KOPT-K1 (cell line): ENCODE measurements around the gene BAIAP2L2.
"Not testable (repeated sequence)": the region's sequence is repeated elsewhere in the genome, so short reads cannot be mapped to it uniquely, and the experiment has no call there.

Experiments
- H3K27ac ChIP-seq: fragments of 200-600 bp; sonication (generic); 2 replicates; pipeline ENCODE4 v1.5.1; 2016; ENCODE audit warnings: antibody characterized with exemption, mild to moderate bottlenecking, low read depth, low read length; ENCODE audit not compliant: poor library complexity, severe bottlenecking
- H3K36me3 ChIP-seq: fragments of 200-600 bp; sonication (generic); 2 replicates; pipeline ENCODE4 v1.5.1; 2017; ENCODE audit warnings: antibody characterized with exemption, mild to moderate bottlenecking, low read length, moderate library complexity; ENCODE audit not compliant: insufficient read depth
- H3K9me3 ChIP-seq: fragments of 200-600 bp; sonication (generic); 2 replicates; pipeline ENCODE4 v1.5.1; 2017; ENCODE audit warnings: antibody characterized with exemption, low read length, mild to moderate bottlenecking; ENCODE audit not compliant: insufficient read depth, poor library complexity, severe bottlenecking

BAIAP2L2 gene

DNA sequence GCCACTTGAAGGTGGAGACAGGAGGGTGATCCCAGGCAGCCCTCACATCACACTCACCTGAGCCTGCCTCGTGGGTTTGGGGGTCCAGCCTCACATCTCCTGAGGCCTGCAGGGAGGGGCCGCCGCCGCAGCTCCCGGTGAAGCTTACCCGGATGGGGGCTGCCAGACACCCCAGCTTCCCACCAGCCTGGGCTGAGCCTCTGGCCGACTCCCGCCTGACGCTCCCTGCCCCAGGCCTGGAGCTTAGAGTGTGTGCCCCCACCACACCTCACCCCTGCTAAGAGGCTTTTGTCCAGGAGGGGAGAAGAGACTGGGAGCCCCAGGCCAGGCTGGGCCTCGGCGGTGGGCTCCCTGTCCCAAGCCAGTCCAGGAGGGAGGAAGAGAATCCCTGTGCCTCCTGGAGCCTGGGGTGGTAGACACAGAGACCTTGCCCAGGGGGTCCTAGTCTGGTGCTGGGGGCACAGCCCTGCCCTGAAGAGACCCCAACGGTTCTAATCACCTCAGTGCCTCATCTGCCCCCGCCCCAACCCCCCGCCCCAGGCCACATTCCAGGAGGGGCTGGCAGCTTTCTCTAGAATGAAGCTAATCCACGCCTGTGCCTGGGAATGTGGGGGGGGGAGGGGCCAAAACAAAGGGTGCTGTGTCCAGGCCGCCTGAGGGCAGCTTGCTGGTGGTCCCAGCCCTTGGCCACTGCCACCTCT, 26.4 kb downstream of the BAIAP2L2 start, which contains the start of gene SLC16A8:
Gene SLC16A8, minus strand, starts transcription at position 254 of the 701 bp plus-strand sequence. CDS start 1,311 bp downstream, outside the sequence.
- Histone ChIP-seq H3K27ac (no peak within 1 kb of the TSS), H3K9me3 (no peaks in the 10 kb centered on the region)

DNA sequence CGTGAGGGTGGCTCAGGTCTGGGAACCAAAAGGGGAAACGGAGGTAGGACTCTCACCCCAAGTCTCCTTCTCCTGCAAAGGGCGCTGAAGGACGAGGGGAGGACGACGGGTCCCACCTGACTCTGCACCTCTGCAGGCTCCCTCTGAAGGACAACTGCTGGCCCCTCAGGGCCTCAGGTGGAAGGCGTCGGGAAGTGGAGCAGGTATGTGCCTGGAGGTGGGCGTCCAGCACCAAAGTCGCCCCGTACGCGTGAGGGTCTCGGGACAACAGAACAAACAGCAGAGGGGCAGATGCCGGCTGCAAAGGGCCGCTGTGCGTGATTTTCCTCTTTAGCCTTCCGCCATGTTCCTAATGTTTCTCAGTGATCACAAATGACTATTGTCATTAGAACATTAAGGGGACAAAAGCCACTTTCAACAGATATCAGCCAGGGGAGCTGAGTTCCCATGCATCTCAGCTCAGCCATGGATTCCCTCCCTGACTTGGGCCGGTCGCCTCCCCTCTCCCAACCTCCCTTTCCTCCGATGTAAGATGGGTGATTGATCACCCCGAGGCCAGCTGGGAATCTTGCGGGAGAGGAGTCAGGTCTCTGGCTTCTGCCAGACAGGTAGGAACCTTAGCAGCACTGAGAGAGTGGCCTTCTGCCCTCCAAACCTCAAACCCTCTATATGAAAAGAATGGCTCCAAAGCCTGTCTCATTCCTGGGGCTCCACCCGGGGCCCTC, 27.3 kb downstream of the BAIAP2L2 start:
- H3K9me3 ChIP-seq = no peaks in the 10 kb centered on the region
- H3K36me3 ChIP-seq = no peaks in the 10 kb centered on the region
- no peak overlapping the region for H3K27ac ChIP-seq

More for the DNA sequence above, 26.4 kb downstream of the BAIAP2L2 start, which contains the start of gene SLC16A8:
- H3K36me3 ChIP-seq = no peaks in the 10 kb centered on the region

DNA sequence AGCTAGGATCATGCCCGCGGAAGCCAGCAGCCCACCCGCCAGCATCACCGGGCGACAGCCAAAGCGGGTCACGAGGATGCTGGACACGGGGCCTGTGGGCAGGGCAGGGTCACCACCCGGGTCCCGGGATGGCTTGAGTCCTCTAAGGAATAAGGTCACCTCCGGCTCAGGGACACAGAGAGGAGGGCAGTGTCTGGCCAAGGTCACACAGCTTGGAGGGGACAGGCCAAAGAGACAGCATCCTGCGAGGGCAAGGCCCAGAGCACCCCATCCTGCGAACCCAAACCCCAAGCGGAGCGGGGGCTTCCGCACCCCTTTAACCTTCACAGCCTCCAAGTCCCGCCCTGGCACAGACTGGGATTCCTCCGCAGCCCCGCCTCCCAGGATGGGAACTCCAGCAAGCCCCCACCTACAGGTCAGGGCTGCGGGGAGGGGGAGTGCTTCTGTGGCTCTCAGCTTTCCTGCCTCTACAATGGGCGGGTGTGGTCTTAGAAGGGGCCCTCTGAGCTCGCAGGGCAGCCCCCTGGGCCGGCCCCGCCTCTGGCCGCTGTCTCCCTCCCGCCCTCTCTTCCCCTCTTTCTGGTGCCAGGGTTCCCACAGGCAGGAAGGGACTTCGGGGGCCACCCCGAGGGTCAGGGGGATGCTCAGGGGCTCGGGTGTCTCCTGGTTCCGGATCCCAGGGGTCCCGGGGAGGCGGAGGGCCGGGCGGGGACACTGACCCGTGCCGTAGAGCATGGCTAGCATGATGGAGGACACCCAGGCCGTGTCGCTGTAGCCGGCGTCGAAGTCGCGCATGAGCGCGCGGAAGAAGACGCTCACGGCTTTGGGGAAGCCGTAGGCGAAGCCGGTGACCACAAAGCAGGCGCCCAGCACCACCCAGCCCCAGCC, 28.3 kb downstream of the BAIAP2L2 start:
- Histone ChIP-seq H3K9me3 (no peaks in the 10 kb centered on the region), H3K36me3 (no peaks in the 10 kb centered on the region), H3K27ac (no peak overlapping the region)

DNA sequence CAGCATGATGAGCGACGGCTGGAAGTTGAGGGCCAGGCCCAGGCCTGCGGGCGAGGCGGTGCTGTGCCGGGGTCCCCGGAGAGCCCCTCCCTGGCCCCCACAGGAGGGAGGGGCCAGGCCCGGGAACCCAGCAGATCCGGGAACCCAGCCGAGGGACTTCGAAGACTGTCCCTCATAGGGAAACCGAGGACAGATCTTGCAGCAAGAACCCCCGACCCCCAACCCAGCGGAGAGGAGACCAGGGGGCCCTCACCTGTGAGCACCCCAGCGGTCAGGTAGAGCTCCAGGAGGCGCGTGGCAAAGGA, 28.9 kb downstream of the BAIAP2L2 start:
- no peak overlapping the region for H3K27ac ChIP-seq
- H3K36me3 ChIP-seq = no peaks in the 10 kb centered on the region
- no peaks in the 10 kb centered on the region for H3K9me3 ChIP-seq

DNA sequence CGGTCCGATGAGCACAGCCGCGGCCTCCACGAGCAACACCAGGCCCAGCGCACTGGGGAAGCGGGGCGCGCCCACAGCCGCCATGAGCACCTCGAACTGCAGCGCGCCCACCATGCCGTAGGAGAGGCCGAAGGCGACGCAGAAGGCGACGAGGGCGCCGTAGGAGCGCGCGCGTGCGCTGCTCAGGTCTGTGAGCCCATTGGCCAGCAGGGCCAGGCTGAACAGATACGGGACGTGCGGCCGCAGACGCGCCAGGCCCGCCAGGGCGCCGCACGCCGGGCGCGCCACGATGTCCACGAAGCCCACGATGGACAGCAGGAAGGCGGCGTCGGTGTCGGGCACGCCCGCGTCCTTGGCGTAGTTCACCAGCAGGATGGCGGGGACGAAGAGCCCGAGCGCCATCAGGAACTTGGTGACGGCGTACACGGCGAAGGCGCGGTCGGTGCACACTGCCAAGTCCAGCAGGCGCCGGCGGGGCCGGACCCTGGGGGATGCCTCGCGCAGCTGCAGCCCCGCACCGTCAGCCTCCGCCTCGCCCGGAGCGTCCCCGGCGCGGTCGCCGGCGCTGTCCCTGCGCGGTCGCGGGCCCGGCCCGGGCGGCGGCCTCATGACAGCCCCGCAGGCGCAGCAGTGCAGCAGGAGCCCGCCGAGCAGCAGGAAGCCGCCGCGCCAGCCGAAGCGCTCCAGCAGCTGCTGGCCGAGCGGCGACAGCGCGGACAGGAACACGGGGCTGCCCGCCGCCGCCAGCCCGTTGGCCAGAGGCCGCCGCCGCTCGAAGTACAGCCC, 29.4 kb downstream of the BAIAP2L2 start:
- Histone ChIP-seq H3K9me3 (no peaks in the 10 kb centered on the region), H3K36me3 (no peaks in the 10 kb centered on the region), H3K27ac (no peak overlapping the region)

DNA sequence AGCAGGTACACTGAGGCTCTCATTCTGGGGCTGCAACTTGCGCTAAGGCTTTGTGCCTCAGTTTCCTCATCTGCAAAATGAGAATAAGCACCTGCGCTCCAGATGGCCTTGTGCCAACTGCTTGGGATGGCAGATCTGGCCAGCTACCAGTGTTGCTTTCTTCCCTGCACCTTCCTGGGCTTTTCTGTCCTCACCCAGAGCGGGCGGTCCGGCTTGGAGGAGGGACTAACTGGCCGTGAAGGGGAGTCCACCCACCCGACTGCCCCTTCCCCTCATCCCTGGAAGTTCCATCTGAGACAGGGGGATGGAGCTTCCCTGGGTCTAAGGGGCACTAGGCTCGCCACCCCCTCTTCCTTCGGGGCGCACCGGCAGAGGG, 30.0 kb downstream of the BAIAP2L2 start:
- Histone ChIP-seq H3K27ac (no peak overlapping the region), H3K9me3 (no peaks in the 10 kb centered on the region), H3K36me3 (no peaks in the 10 kb centered on the region)

DNA sequence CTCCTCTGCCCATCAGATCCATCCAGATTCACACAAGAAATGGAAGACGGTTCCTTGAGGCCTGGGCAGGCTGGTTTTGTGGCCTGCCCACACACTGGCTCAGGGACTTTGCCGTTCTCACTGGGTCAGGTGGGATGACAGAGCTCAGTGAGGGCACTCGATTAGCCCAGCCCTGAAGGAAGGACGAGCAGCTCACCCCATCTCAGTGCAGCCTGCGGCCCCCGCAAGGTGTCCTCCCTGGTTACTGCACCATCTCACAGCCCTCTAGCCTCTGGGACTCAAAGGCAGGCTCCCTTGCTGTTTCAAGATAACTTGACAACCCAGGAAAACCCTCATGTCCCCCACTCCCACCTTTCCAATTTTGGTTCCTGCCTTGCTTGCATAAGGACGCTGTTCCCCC, 30.7 kb downstream of the BAIAP2L2 start:
- Histone ChIP-seq H3K9me3 (no peaks in the 10 kb centered on the region), H3K36me3 (no peaks in the 10 kb centered on the region), H3K27ac (no peak overlapping the region)

DNA sequence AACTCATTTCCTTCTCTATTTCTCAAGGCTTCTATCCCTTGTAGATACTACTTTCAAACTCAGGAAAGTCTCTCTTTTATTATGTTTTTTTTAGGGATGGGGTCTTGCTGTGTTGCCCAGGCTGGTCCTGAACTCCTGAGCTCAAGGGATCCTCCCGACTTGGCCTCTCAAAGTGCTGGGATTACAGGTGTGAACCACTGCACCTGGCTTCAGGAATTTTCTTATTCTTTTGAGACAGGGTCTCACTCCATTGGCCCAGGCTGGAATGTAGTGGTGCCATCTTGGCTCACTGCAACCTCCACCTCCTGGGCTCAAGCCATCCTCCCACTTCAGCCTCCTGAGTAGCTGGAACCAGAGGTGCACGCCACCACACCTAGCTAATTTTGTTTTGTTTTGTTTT, 31.3 kb downstream of the BAIAP2L2 start:
- not testable (repeated sequence) for H3K36me3 ChIP-seq, H3K27ac ChIP-seq

DNA sequence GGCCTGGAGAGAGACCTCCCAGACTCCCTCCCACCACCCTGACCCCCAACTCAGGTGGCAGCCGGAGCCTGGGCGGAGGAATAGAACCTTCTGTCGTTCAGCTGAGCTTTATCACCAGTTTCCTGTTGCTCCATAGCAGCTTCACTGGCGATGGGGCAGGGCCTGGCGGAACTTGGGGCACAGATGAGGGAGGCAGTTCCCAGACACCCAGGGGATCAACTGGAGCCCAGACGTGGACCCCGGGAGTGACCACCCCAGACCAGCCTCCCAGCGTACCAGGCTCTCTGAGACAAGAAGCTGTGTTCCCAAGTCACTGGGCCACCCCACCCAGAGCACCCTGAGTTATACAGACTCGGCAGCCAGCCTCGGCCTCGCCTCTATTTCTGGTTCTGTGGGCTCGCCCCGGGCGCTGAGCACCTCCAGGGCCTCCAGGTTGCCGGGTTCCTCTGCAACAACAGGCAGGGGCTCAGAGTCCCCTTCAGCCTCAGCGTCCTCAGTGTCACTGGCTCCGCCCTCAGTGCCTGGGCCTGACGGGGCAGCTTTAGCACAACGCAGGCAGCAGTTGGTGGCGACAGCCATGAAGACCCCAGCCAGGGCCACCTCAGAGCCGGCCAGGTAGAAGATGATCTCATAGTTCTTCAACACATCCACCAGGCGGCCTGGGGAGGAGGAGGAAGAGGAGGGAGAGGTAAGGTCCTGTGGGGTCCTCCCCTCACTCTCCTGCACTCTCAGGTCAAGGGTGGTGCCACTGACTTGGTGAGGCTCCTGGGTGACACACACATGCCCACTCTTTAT, 32.2 kb downstream of the BAIAP2L2 start:
- H3K36me3 ChIP-seq = no peaks in the 10 kb centered on the region
- no peak overlapping the region for H3K27ac ChIP-seq
- H3K9me3 ChIP-seq = no peaks in the 10 kb centered on the region

More for the DNA sequence above, 31.3 kb downstream of the BAIAP2L2 start:
- not testable (repeated sequence) for H3K9me3 ChIP-seq

DNA sequence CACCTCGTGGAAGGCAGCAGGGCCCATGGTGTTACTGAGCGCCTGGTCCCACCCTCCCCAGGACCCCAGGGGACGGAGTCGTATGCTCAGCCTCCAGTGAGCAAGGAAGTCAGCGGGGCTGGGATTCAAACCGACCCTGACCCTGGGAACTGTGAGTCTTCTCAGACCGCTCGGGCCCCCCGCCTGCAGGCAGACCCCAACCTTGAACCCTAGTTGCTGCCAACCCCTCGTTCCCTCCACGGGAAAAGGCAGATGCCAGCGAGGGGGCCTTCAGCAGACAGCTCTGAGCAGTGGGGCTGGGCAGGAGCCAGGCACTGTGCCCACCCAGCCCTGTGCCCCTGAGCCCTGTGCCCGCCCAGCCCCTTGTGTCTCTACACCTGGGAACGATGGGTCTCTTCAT, 32.9 kb downstream of the BAIAP2L2 start:
- H3K36me3 ChIP-seq = no peaks in the 10 kb centered on the region
- no peaks in the 10 kb centered on the region for H3K9me3 ChIP-seq
- H3K27ac ChIP-seq = no peak overlapping the region

DNA sequence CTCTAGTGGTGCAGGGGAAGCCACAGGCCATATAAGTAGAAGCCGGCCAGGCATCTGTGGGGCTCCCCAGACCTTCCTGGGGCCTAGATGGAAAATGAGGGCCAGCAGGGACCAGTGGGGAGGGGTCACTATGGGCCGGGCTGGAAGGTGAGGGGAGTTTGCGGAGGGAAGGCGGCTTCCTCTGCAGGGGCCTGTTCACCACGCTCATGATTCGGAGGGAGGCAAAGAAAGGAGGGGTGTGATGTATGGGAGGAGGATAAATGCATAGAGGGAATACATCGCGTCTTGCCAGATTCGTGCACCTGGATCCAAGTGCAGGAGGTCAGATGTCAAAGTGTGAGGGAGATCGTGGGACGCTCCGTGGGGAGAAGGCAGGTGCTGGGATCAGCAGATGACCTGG, 33.4 kb downstream of the BAIAP2L2 start:
- no peak overlapping the region for H3K27ac ChIP-seq
- no peaks in the 10 kb centered on the region for H3K36me3 ChIP-seq
- H3K9me3 ChIP-seq = no peaks in the 10 kb centered on the region

DNA sequence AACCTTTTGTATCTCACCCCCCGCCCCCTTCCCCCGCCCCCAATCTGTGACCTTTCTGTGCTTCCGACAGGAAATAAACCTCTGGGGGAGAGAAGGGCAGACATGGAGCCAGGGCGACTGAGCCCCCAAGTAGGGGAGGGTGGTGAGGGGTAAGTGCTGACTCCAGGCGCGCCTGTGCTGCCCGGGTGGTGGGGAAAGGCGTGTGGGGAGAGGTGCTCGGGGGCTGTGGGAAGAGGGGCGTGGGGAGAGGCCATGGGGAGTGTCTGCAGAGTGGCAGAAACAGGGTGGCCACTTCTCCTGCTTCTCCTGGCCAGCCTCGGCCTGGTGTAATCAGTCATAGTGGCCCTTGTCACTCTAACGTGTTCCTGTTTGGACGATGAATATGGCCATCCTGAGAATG, 34.5 kb downstream of the BAIAP2L2 start:
- H3K27ac ChIP-seq = peak overlapping the region; percentile 40
- no peaks in the 10 kb centered on the region for H3K9me3 ChIP-seq
- H3K36me3 ChIP-seq = no peaks in the 10 kb centered on the region

DNA sequence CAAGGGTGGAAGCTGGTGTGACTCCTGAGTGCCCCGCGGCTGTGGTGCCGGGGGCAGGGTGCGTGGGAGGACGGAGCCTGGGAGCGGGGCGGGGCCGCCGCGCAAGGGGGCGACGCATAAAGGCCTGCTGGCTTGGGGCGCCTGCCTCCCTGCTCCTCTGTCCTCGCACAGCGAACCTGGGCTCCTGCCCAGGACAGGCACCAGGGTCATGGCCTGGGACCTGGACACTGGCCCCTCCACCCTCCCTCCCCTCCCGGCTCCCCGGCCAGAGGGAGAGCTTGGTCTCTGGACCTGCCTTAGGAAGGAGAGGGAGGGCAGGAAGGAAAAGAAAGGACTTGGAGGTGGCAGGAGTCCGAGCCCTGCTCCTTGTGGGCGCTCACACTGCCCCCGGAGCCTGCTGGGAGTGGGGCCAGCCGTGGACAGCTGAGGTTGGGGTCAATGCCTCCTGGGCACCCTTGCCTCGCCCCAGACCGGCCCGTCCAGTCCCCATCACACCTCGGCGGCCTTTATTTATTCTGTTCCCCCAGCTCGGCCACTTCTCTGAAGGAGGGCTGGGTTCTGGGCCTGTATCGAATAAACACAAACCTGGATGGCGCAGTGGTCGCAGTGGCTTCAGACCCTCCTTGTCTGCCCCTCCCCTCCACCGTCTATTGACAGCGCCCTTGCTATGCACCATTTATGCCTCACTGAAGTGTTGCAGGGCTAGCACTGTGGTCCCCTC, 35.2 kb downstream of the BAIAP2L2 start:
- no peaks in the 10 kb centered on the region for H3K9me3 ChIP-seq
- peak overlapping the region; percentile 14 for H3K27ac ChIP-seq
- no peaks in the 10 kb centered on the region for H3K36me3 ChIP-seq
